KOPT-K1 (cell line): ENCODE data around the gene GRAMD1B.

Experiments used
- H3K27ac ChIP-seq: fragments of 200-600 bp; sonication (generic); 2 replicates; pipeline ENCODE4 v1.5.1; 2016; ENCODE audit warnings: antibody characterized with exemption, mild to moderate bottlenecking, low read depth, low read length; ENCODE audit not compliant: poor library complexity, severe bottlenecking
- H3K36me3 ChIP-seq: fragments of 200-600 bp; sonication (generic); 2 replicates; pipeline ENCODE4 v1.5.1; 2017; ENCODE audit warnings: antibody characterized with exemption, mild to moderate bottlenecking, low read length, moderate library complexity; ENCODE audit not compliant: insufficient read depth
- H3K9me3 ChIP-seq: fragments of 200-600 bp; sonication (generic); 2 replicates; pipeline ENCODE4 v1.5.1; 2017; ENCODE audit warnings: antibody characterized with exemption, low read length, mild to moderate bottlenecking; ENCODE audit not compliant: insufficient read depth, poor library complexity, severe bottlenecking

The GRAMD1B gene

DNA sequence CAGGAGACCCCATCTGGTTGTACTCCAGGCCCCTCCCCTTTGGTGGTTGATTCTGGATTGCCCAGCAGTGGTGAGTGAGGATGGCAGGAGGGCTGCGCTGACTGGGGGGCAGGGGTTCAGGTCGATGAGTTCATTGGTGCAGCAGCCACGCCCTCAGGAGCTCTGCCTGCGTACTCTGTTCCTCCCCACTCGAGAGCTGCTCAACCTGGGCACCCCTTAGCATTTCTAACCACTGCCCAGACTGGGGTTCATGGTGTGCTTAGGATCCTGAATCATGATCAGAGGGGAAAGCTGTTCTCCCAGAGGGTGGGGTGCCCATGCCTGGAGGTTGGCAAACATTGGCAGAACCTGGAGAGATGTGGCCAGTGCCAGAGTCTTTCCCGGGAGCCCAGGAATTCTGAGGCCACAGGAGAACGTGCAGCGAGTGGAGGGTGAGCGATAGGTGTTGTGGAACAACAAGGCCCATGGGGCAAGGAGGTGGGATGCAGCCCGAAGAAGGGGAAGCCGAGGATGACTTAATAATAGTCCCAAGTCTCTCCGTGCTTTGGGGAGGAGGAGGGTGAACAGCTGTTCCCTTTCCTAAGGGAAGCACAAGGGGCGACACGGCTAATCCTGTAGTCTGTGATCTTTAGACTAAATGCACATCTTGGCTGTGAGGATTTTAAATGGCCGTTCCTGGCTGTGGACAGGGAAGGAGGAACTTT lies 148.9 kb downstream of the GRAMD1B start:
- Histone ChIP-seq H3K9me3 (no peaks in the 10 kb centered on the region), H3K27ac (no peak overlapping the region)

DNA sequence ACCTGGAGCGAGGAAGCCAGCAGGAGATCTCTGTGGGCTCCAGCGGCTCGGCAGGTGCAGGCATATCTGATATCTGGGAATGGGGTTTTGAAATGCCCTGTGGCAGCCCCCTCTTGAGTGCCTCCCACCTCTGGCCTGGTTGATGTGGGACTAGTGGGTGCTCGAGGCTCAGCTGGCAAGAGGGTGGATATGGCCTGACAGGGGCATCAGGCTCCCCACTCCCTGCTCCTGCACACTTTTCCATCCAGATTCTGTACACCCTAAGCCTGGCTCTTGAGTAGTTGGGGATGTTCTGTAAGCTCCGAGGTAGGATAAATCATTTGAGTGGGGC lies 149.4 kb downstream of the GRAMD1B start:
- Histone ChIP-seq H3K27ac (no peak overlapping the region), H3K9me3 (no peaks in the 10 kb centered on the region), H3K36me3 (no peaks in the 10 kb centered on the region)

More for the DNA sequence above, 148.9 kb downstream of the GRAMD1B start:
- H3K36me3 ChIP-seq, result no peaks in the 10 kb centered on the region

DNA sequence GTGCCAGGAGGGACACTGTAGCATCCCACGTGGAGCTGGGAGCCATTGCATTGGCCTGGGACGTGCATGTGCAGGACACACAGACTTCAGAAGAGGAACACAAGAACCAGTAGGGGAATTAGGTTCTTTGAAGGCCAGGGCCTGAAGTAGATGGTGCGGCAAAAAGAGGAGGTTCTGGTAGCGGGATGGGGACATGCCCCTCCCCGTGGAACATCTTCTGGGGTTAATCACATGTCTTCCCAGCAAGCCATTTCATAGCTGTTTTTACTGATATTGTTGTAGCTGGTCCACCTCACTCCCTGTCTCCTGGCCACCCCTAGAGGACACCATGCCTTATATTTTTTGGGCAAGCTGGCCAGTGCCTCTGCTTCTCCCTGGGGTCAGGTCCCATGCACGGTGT lies 150.1 kb downstream of the GRAMD1B start:
- Histone ChIP-seq H3K36me3 (no peaks in the 10 kb centered on the region), H3K9me3 (no peaks in the 10 kb centered on the region), H3K27ac (no peak overlapping the region)

DNA sequence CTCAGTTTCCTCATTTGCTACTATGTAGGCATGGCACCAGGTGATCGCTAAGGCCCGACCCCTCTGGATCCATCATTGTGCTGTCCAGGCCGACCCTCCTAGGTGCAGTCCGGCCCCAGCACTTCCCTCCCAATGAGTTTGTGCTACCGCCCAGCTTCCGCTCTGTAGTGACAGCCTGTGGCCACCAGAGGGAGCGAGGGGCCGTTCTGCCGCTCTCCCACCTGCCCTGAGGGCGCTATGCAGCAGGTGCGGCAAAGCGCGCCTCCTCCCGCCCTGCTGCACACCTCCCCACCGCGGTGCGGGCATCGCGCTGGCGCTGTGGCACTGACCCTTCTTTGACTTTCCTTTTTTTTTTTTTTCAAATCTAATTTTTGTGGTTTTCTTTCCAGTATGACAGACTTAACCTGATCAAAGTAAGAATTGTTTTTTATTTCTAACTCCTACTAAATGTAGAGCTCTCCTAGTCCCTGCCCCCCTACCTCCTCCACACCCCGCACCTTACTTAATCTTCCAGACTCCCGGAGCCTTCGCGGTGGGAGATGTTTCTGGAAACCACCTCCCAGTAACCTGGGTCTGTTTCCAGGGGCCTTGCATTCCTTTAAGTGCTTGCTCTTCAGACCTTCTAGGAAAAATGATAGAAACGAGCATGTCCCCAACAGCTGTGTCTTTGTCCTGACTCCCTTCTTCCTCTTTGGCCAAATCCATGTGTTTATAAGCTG lies 150.6 kb downstream of the GRAMD1B start:
- no peaks in the 10 kb centered on the region for H3K36me3 ChIP-seq
- H3K27ac ChIP-seq, result no peak overlapping the region
- no peaks in the 10 kb centered on the region for H3K9me3 ChIP-seq

DNA sequence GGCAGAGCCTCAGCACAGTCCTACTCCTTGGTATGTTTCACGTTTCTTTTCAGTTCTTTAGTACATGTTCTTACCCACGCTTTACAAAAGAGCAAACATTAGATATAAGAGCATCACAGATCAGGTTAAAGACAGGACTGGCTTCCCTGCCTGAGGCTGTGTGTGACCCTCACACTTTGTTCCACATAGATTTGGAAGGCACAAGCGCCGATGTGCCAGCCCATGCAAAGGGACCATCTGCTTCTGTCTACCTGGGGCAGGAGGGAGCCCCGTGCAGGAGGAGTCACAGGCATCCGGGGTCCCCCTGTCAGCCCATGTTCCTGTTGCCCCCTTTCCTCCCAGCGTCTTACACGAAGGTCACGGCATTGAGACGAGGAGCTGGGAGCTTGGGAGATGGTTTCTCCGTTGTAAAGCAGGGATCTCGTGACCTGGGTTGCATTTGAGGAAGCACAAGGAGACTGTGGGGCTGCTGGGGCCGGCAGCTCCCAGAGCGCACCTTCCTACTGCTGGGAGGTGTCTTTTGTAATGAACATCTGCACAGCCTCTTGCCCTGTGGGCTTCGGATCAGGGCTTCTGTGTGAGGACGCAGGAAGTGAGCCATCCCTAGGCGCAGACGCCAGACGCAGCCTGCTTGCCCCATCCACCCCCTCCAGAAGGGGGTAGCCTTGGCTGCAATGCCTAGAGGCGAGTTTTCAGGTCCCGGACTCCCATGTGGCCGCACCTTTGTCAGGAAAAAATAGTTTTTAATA lies 151.8 kb downstream of the GRAMD1B start:
- Histone ChIP-seq H3K27ac (no peak overlapping the region), H3K36me3 (no peaks in the 10 kb centered on the region), H3K9me3 (no peaks in the 10 kb centered on the region)

DNA sequence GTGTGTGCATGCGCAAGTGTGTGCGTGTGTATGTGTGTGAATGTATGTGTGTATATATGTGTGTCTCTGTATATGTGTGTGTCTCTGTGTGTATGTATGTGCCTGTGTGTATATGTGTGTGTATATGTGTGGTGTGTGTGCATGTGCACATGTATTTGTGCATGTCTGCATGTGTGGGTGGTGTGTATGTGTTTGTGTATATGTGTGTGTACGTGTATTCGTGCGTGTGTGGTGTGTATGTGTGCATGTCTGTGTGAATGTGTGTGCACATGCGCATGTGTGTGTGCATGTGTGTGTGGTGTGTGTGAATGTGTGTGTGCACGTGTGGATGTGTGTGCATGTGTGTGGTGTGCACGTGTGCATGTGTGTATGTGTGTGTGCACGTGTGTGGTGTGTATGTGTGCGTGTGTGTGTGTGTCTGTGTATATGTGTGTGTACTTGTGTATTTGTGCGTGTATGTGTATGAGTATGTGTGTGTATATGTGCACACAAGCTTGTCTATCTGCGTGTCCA lies 153.0 kb downstream of the GRAMD1B start:
- no peaks in the 10 kb centered on the region for H3K9me3 ChIP-seq

DNA sequence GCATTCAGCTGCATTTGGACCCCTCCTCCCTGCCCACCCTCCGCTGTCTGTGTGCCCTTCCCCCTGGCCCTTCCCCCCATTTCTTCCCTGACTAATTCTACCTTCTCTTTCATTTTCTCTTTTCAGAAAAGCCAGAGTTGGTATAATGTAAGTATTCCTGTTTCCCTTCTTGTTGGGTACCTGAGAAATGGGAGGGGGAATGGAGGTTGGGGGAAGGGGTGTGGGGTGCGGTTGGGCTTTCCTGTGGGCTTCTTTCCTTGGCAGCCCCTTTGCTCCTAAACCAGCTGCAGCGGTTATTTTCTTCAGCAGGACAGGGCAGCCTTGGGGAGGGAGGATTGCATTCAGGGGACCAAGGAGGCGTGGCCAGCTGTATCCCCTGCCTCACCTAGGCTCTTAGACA lies 154.1 kb downstream of the GRAMD1B start:
- Histone ChIP-seq H3K36me3 (no peaks in the 10 kb centered on the region), H3K27ac (no peak overlapping the region), H3K9me3 (no peaks in the 10 kb centered on the region)

More for the DNA sequence above, 153.0 kb downstream of the GRAMD1B start:
- H3K27ac ChIP-seq, result no peak overlapping the region
- no peaks in the 10 kb centered on the region for H3K36me3 ChIP-seq

DNA sequence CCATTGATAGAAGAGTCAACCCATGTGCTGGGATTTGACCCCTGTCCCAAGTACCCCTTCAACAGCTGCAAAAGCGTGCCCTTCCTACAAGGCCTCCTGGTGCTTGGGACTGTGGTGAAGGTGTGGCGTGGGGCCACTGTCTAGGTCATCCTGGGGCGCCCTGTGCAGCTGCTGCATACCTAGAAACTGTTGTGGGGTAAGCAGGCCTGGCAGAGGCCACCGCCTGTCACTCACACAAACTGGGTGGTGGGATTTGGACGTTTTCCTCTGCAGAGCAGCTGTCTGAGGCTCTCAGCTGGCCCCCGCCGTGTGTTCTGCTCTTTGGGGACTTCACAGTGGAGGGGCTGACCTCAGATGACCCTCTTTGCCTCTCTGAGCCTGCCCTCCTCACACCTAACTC lies 154.7 kb downstream of the GRAMD1B start:
- no peaks in the 10 kb centered on the region for H3K36me3 ChIP-seq
- H3K9me3 ChIP-seq, result no peaks in the 10 kb centered on the region
- no peak overlapping the region for H3K27ac ChIP-seq

DNA sequence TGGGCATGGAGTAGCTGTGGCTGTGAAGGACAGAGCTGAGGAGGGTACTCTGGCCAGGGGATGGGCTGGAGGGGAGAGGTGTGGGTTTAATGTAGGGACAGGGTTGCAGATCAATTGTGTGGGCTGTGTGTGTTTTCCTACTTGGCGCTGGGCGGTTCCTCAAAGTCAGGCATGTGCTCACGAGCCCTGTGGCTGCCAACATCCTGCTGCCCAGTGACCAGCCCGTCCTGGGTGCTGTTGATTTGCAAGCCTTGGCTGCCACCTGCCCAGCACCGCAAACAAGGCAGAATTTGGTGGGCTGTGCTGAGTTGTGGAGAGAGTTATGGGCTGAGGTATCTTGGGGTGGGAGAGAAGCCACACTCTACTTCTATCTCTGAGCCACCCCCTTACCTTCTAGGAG lies 155.1 kb downstream of the GRAMD1B start:
- H3K36me3 ChIP-seq, result no peaks in the 10 kb centered on the region
- no peaks in the 10 kb centered on the region for H3K9me3 ChIP-seq
- H3K27ac ChIP-seq, result no peak overlapping the region

DNA sequence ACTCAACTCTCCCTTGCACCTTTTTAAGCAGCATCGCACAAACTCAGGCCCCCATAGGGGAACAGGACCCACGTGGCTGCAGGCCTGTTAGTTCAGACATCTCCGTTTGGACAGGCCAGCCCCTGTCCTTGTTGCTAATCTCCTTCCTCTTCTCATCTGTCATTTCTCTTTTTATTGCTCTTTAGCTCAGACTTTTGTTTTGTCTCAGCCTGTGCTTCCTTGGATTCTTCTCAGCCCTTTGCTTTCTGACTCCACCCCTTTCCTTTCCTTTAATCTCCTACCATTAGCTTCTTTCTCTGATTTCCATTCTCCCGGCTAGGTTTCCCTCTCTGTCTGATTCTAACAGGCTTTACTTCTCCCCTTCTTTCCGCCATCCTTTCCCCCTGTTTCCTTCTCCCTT lies 155.6 kb downstream of the GRAMD1B start:
- no peak overlapping the region for H3K27ac ChIP-seq
- H3K9me3 ChIP-seq, result no peaks in the 10 kb centered on the region
- H3K36me3 ChIP-seq, result no peaks in the 10 kb centered on the region

DNA sequence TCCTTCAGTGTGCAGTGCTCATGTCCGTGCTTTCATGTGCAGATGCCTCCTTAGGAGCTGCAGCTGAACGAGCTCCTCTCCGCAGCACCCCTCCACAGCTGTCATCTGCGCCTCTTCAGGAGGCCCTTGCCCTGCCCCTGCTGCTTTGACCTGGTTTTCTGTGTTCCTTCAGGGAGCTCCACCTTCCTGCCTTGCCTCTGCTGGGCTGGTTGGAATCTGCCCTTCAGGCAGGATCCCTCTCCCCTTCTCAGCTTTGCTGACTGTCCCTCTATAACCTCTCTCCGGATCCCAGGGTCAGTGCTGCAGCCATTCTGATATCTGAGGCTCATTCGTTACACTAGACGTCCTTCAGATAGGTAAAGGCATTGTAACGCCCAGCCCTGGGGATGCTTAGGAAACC lies 156.5 kb downstream of the GRAMD1B start:
- Histone ChIP-seq H3K27ac (no peak overlapping the region), H3K9me3 (no peaks in the 10 kb centered on the region), H3K36me3 (no peaks in the 10 kb centered on the region)

DNA sequence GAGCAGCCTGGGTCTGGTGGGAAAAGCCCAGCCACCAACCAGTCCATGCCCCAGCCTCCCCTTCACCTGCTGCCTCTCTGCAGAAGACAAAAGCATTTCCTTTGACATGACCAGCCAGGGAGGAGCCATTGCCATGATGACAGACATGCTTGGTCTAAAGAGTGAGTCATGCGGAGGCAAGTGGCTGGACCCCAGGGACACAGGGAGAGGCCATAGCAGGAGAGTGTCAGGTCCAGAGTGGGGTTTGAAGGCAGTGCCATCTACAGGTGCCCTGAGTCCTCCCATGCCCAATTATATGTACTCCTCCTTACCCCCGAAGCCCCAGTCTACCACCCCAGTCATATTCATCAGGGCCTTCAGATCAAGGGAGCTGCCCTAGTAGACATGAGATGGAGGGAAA lies 157.0 kb downstream of the GRAMD1B start:
- Histone ChIP-seq H3K27ac (no peak overlapping the region), H3K9me3 (no peaks in the 10 kb centered on the region), H3K36me3 (no peaks in the 10 kb centered on the region)

DNA sequence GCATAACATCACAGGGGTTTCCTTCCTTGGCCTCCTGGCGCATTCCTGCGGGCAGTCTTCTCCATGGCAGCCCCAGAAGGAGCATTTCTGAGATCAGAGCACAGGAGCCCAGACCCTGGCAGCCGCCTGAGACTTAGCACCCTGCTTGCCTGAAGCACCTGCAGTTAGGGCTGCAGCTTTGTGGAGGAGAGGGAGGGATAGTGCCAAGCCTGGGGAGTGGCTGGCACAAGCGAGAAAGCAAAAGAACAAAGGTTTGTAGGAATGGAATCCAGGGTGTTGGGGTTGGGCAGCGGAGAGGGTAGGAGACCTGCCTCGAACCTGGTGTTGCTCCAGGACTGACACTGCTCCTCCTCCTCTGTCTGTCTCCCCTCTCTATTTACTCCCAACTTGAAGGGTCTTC lies 157.5 kb downstream of the GRAMD1B start:
- no peaks in the 10 kb centered on the region for H3K36me3 ChIP-seq
- no peaks in the 10 kb centered on the region for H3K9me3 ChIP-seq
- no peak overlapping the region for H3K27ac ChIP-seq

DNA sequence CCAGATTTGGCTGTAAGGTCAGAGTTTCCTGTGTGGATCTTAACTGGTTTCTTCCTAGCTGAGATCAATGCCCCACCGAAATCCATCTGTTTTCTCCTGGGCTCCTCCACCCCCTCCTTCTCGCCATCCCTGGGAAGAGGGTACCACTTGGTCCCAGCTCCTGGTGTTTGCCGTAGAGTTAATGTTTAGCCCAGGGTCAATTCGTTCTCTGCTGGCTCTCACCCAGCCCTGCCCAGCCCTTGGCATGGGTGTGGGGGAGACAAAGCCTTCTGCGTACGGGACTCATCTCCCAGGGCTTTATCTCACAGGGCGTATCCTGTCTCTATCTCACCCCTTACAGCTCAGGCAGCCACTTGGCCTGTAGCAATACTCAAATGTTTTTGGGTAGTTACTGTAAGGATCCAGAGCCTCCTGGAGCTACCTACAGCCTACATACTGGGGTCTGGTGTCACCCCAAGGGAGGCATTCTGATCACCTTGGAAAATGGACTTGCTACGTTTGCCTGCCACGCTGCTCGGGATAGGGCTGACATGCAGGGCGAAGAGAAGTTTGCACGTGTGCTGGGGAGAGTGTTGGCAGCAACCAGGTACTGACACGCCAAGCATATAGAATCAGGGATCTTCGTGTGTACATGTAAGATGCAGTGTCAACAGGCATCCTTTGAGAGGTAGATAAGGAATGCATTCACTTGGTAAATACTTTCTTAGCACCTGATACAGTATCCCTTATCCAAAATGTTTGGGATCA lies 158.2 kb downstream of the GRAMD1B start:
- H3K9me3 ChIP-seq, result no peaks in the 10 kb centered on the region
- H3K36me3 ChIP-seq, result no peaks in the 10 kb centered on the region
- H3K27ac ChIP-seq, result no peak overlapping the region

DNA sequence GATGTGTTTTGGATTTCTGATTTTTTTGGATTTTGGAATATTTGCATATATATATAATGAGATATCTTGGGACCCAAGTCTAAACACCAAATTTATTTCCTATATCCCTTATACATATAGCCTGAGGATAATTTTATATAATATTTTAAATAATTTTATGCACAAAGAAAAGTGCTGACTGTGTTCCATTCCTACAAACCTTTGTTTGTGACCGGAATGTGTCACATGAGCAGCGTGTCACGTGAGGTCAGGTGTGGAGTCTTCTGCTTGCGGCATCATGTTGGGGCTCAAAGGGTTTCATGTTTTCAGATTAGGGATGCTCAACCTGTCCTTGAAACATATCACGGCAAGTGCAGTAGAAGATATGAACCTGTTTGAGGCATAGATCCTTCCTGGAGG lies 158.8 kb downstream of the GRAMD1B start:
- no peaks in the 10 kb centered on the region for H3K36me3 ChIP-seq
- H3K9me3 ChIP-seq, result no peaks in the 10 kb centered on the region
- no peak overlapping the region for H3K27ac ChIP-seq
